Peyer's patch (tissue), 4 donors: Measurements from ENCODE around the gene CD36. TPM values are rescaled to one million over a fixed set of nuclear protein-coding genes. Genes with fewer than 3 reads are reported as not detected.
A peak's percentile ranks its signal among the peaks of the same experiment; 100 is the strongest.

Experiments used
- DNase-seq, 3 donors: peaks; one replicate each; pipeline ENCODE4 v3.0.0-alpha.2; 2017 to 2019
- H3K27ac ChIP-seq, 4 donors: fragments of 200-600 bp; sonication (generic); one replicate each; pipeline ENCODE4 v1.5.1; 2016 to 2019
- H3K27me3 ChIP-seq, 2 donors: fragments of 200-600 bp; sonication (generic); one replicate each; pipeline ENCODE4 v1.5.1; 2019
- H3K36me3 ChIP-seq, 3 donors: fragments of 200-600 bp; sonication (generic); one replicate each; pipeline ENCODE4 v1.5.1; 2016 to 2019
- H3K4me1 ChIP-seq, 4 donors: fragments of 200-600 bp; sonication (generic); one replicate each; pipeline ENCODE4 v1.5.1; 2016 to 2019
- H3K4me3 ChIP-seq, 4 donors: fragments of 200-600 bp; sonication (generic); 1 replicate in 3 of 4; 2 replicates in 1 of 4; pipeline ENCODE4 v1.5.1; 2016 to 2019; ENCODE audit warnings: mild to moderate bottlenecking in 1 of 4
- H3K9me3 ChIP-seq, 4 donors: fragments of 200-600 bp; sonication (generic); one replicate each; pipeline ENCODE4 v1.5.1; 2016 to 2019; ENCODE audit warnings: mild to moderate bottlenecking in 1 of 4
- CTCF ChIP-seq, 6 experiments: fragments of 450-650 bp in 4 of 6; fragments of 200-600 bp in 2 of 6; sonication (generic) in 1 of 6; IDR thresholded peaks; one replicate each; pipeline ENCODE4 v1.5.1; 2017 to 2019; ENCODE audit warnings: antibody characterized with exemption in 6 of 6, mild to moderate bottlenecking in 3 of 6, moderate library complexity in 1 of 6
- POLR2A ChIP-seq, 2 donors: fragments of 450-650 bp; IDR thresholded peaks; one replicate each; pipeline ENCODE4 v1.5.1; 2017; ENCODE audit warnings: antibody characterized with exemption in 2 of 2, mild to moderate bottlenecking in 2 of 2, moderate library complexity in 2 of 2
- total RNA-seq, 4 donors: library from RNA; depleted of rRNA; stranded (reverse); fragments of >200 nt; gene quantifications; one replicate each; pipeline ENCODE4 v1.1.0, GENCODE V29; 2016

The CD36 gene
- 10 to 100 TPM in 3 of 4 donors, 1 to 10 TPM in 1; 8.9 to 35.5 (median 24.4) TPM for total RNA-seq

- DNase-seq = no peak
- no peak for TF ChIP-seq CTCF (IDR thresholded peaks at IDR 0.05)
- TF ChIP-seq POLR2A (IDR thresholded peaks at IDR 0.05) = no peak
- H3K4me1 ChIP-seq = no peaks in the 10 kb centered on the region
- H3K27ac ChIP-seq = no peak within 1 kb of the TSS
- H3K4me3 ChIP-seq = peak within 1 kb of the TSS in 1 of 4 donors; percentile 3
- H3K27me3 ChIP-seq = no peaks in the 10 kb centered on the region
- H3K36me3 ChIP-seq = no peaks in the 10 kb centered on the region
- H3K9me3 ChIP-seq = no peaks in the 10 kb centered on the region
Observed at GRCh38 chr7:80637911-80638765, at the start of gene CD36. TSS of gene CD36 (plus strand) at chr7:80638642. CDS start at chr7:80646741, 8,099 bp downstream.

- H3K9me3 ChIP-seq = no peaks in the 10 kb centered on the region
- no peak overlapping the region for H3K27ac ChIP-seq
- DNase-seq = no peak
- H3K27me3 ChIP-seq = no peaks in the 10 kb centered on the region
- TF ChIP-seq POLR2A (IDR thresholded peaks at IDR 0.05) = no peak
- no peak for TF ChIP-seq CTCF (IDR thresholded peaks at IDR 0.05)
- no peaks in the 10 kb centered on the region for H3K4me1 ChIP-seq
- no peak overlapping the region for H3K4me3 ChIP-seq
- no peaks in the 10 kb centered on the region for H3K36me3 ChIP-seq
Observed at GRCh38 chr7:80589631-80590030, 48.8 kb upstream of the CD36 start.

- Histone ChIP-seq H3K36me3 (no peaks in the 10 kb centered on the region), H3K4me1 (no peaks in the 10 kb centered on the region), H3K27me3 (no peaks in the 10 kb centered on the region), H3K27ac (no peak overlapping the region), H3K4me3 (no peak overlapping the region), H3K9me3 (no peaks in the 10 kb centered on the region)
- DNase-seq = no peak
- no peak for TF ChIP-seq CTCF (IDR thresholded peaks at IDR 0.05)
- no peak for TF ChIP-seq POLR2A (IDR thresholded peaks at IDR 0.05)
Observed at GRCh38 chr7:80591654-80592053, 46.8 kb upstream of the CD36 start.

- Histone ChIP-seq H3K4me3 (no peak overlapping the region), H3K9me3 (no peaks in the 10 kb centered on the region), H3K36me3 (no peaks in the 10 kb centered on the region), H3K4me1 (no peaks in the 10 kb centered on the region), H3K27ac (no peak overlapping the region), H3K27me3 (no peaks in the 10 kb centered on the region)
- no peak for TF ChIP-seq CTCF (IDR thresholded peaks at IDR 0.05)
- TF ChIP-seq POLR2A (IDR thresholded peaks at IDR 0.05) = no peak
- no peak for DNase-seq
Observed at GRCh38 chr7:80593869-80594586, 44.4 kb upstream of the CD36 start.

- no peak for DNase-seq
- Histone ChIP-seq H3K4me3 (no peak overlapping the region), H3K4me1 (no peaks in the 10 kb centered on the region), H3K27ac (no peak overlapping the region), H3K27me3 (no peaks in the 10 kb centered on the region), H3K36me3 (no peaks in the 10 kb centered on the region), H3K9me3 (no peaks in the 10 kb centered on the region)
- no peak for TF ChIP-seq CTCF (IDR thresholded peaks at IDR 0.05)
- no peak for TF ChIP-seq POLR2A (IDR thresholded peaks at IDR 0.05)
Observed at GRCh38 chr7:80596933-80597517, 41.4 kb upstream of the CD36 start.
